NCI-H460 (cell line): ENCODE data around the gene SGK1. TPM values are rescaled to one million over a fixed set of nuclear protein-coding genes. Genes with fewer than 3 reads are reported as not detected.
"Not testable (repeated sequence)": the region's sequence is repeated elsewhere in the genome, so short reads cannot be mapped to it uniquely, and the experiment has no call there.

Experiments used
- DNase-seq: peaks from one replicate; pipeline ENCODE4 v3.0.0-alpha.2; 2016; ENCODE audit warnings: low read depth; ENCODE audit errors: extremely low read depth
- total RNA-seq: library from RNA; depleted of rRNA; stranded (reverse); fragments of >200 nt; shearing (Covaris generic); gene quantifications from 2 replicates; pipeline ENCODE4 v1.2.3, GENCODE V29; 2014

SGK1 gene
- total RNA-seq, 1 experiment from 2014 or later = 110 TPM

GRCh38 chr6:134257516-134257915, 60.4 kb downstream of the SGK1 start:
- no peak for DNase-seq

- DNase-seq = no peak
These were observed 61.0 kb downstream of the SGK1 start for GRCh38 chr6:134256862-134257261.

GRCh38 chr6:134255280-134255679, 62.6 kb downstream of the SGK1 start:
- DNase-seq = not testable (repeated sequence)

GRCh38 chr6:134254118-134254517, 63.8 kb downstream of the SGK1 start:
- no peak for DNase-seq

- DNase-seq = no peak
These were observed 64.2 kb downstream of the SGK1 start for GRCh38 chr6:134253681-134254080.

- no peak for DNase-seq
These were observed 66.6 kb downstream of the SGK1 start for GRCh38 chr6:134251320-134251719.

GRCh38 chr6:134250776-134251175, 67.1 kb downstream of the SGK1 start:
- no peak for DNase-seq

- no peak for DNase-seq
These were observed 67.9 kb downstream of the SGK1 start for GRCh38 chr6:134249759-134250602.

GRCh38 chr6:134249239-134249758, 68.6 kb downstream of the SGK1 start:
- DNase-seq = no peak

- no peak for DNase-seq
These were observed 69.9 kb downstream of the SGK1 start for GRCh38 chr6:134247844-134248580.

- DNase-seq = no peak
These were observed 70.6 kb downstream of the SGK1 start for GRCh38 chr6:134247231-134247833.

- DNase-seq = no peak
These were observed 72.2 kb downstream of the SGK1 start for GRCh38 chr6:134245706-134246105.

- no peak for DNase-seq
These were observed 72.9 kb downstream of the SGK1 start for GRCh38 chr6:134245041-134245440.

GRCh38 chr6:134240665-134241431, 77.1 kb downstream of the SGK1 start:
- no peak for DNase-seq

- no peak for DNase-seq
These were observed 78.7 kb downstream of the SGK1 start for GRCh38 chr6:134238960-134239795.

GRCh38 chr6:134238006-134238405, 79.9 kb downstream of the SGK1 start:
- DNase-seq = no peak

- no peak for DNase-seq
These were observed 81.8 kb downstream of the SGK1 start for GRCh38 chr6:134235937-134236751.

GRCh38 chr6:134235334-134235733, 82.6 kb downstream of the SGK1 start:
- DNase-seq = not testable (repeated sequence)
